ENCODE data around the gene AJAP1.

Gene AJAP1

DNA sequence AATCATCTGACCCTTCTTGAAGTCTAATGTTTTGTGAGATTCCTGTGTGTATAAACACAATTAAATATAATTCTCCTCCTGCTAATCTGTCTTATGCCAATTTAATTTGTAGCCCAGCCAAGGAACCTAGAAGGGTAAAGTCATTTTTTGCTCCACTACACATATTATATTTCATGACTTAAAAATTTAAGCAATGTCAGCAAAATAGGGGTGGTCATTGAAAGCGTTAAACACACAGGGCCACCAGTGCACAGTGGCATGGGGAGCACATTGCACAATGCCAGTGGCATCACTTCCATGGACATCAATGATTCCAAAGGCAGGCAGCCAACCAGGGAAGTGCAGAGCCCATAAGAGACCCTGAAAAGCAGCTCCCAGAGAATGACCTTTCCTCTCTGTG is 166.1 kb downstream of the AJAP1 start:
- no peak for DNase-seq (ENCODE audit: low read depth in 2 of 2)

- DNase-seq (ENCODE audit: low read depth in 2 of 2), result no peak
Observed at GRCh38 chr1:4825800-4826450, 171.5 kb downstream of the AJAP1 start.

DNA sequence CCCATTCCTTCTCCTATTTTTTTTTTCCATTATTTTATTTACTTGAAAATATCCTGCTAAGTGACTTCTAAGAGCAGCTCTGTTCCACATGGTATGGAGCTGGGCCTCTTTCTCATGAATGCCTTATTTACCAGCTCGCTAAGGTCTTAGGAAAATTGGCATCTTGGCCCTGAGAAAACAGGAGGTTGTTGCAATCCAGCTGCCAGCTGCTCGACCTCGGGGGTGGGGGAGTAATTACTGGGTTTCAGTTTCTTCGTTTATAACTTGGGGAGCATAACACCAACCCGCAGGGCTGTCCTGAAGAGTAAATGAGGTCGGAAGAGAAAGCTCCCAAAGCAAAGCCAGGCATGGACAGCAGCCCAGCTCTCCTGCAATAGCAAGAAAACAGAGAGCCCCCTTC is 176.3 kb downstream of the AJAP1 start:
- DNase-seq (ENCODE audit: low read depth in 2 of 2), result no peak

GRCh38 chr1:4836574-4836973 is 182.2 kb downstream of the AJAP1 start:
- DNase-seq (ENCODE audit: low read depth in 2 of 2), result no peak

DNA sequence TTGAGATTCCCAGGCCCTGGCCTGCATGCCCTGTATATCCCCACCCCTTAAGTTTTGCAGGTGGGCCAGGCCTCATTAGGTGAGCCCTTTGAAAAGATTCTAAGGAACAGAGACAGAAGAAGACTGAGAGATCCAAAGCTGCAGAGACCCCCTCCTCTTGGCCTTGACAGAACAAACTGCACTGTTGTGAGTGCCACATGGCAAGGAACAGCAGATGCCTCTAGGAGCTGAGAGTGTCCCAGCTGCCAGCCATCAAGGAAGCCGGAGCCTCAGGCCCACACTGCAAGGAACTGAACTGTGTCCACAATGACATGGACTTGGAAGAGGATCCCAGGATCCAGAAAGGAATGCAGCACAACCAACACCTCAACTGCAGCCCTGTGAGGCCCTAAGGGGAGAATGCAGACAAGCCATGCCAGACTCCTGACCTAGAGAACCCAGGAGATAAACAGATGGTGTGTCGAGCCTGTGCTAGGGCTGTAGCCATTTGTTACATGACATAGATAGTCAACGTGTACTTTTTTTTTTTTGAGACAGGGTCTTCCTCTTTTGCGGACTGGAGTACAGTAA is 182.7 kb downstream of the AJAP1 start:
- DNase-seq (ENCODE audit: low read depth in 2 of 2), result no peak

GRCh38 chr1:4837752-4838151 is 183.3 kb downstream of the AJAP1 start:
- no peak for DNase-seq (ENCODE audit: low read depth in 2 of 2)

DNA sequence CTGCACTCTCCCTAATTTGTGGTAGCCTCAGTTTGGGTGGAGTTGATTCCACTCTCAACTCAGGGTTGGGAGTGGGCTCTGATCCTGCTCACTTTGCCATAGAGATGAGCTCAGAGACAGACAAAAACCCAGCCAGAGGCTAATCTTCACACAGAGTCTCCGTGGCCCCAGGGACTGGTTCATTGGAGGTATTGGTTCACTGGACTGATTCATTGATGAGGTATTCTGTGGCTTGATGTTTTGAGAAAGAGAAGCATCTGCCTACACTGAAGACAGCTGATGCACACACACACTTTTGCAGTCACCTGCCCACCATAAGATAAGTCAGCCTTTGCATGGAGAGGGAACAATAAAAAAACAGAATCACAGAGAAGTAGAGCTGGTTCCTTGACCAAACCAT is 183.8 kb downstream of the AJAP1 start:
- no peak for DNase-seq (ENCODE audit: low read depth in 2 of 2)
